ENCODE results near the gene MAP3K7CL. TPM values are rescaled to one million over a fixed set of nuclear protein-coding genes. Genes with fewer than 3 reads are reported as not detected.

The MAP3K7CL gene
- total RNA-seq, 4 donors from 2014 or later = 1.6 to 2.8 (median 1.9) TPM

DNA sequence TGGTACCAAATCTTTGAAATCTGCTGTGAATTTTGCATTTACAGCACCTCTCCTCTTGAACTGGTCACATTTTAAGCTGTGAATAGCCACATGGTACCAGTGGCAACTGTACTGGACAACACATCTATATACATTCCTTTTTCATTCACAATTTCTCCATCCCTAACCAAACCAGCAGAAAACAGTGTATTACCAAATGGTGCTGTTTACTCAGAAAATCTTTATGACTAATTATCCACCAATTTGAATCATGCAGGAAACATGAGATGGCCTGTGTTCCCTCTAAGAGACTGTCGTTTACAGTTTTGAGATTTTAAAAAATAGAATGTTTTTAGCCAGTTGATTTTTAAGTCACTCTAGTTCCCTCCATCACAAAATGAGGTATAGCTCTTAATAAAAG is 39.4 kb upstream of the MAP3K7CL start:
- DNase-seq (ENCODE audit: extremely low spot score) = no peak
- Histone ChIP-seq H3K36me3 (peaks cover 0 to 8% (median under 1%) of the 10 kb centered on the region in 4 donors), H3K4me3 (no peak overlapping the region), H3K4me1 (peaks cover 0 to 11% (median 5%) of the 10 kb centered on the region in 4 donors), H3K9me3 (no peaks in the 10 kb centered on the region), H3K27me3 (no peaks in the 10 kb centered on the region), H3K27ac (replicated peaks in 1 of 4) (no peak overlapping the region)
- intact Hi-C loops (cut with DNase I) = loop anchor here (5.0 kb wide), 1 partner anchor 76 kb away; no protein-coding TSS in a partner anchor
- WGBS = 47% methylated on average over 1 of the region's 1 CpG
- TF ChIP-seq CTCF (IDR thresholded peaks at IDR 0.05) (no peak), POLR2A (IDR thresholded peaks at IDR 0.05; ENCODE audit: low read depth) (no peak), POLR2AphosphoS5 (IDR thresholded peaks at IDR 0.05) (no peak), EP300 (IDR thresholded peaks at IDR 0.05) (no peak)

- Histone ChIP-seq H3K9me3 (no peaks in the 10 kb centered on the region), H3K27me3 (no peaks in the 10 kb centered on the region), H3K36me3 (peaks cover 0 to 8% (median 0%) of the 10 kb centered on the region in 4 donors), H3K4me1 (peaks cover 0 to 11% (median 5%) of the 10 kb centered on the region in 4 donors), H3K4me3 (no peak overlapping the region), H3K27ac (replicated peaks in 1 of 4) (no peak overlapping the region)
- WGBS = 64% methylated on average over 9 of the region's 9 CpGs
- intact Hi-C loops (cut with DNase I) = loop anchor here (5.0 kb wide), 1 partner anchor 75 kb away; no protein-coding TSS in a partner anchor
- no peak for DNase-seq (ENCODE audit: extremely low spot score)
- TF ChIP-seq CTCF (IDR thresholded peaks at IDR 0.05) (no peak), EP300 (IDR thresholded peaks at IDR 0.05) (no peak), POLR2A (IDR thresholded peaks at IDR 0.05; ENCODE audit: low read depth) (no peak), POLR2AphosphoS5 (IDR thresholded peaks at IDR 0.05) (no peak)
Observed at GRCh38 chr21:29092102-29092959, 38.1 kb upstream of the MAP3K7CL start.

GRCh38 chr21:29096218-29097015 is 34.0 kb upstream of the MAP3K7CL start:
- TF ChIP-seq POLR2AphosphoS5 (IDR thresholded peaks at IDR 0.05) (no peak), CTCF (IDR thresholded peaks at IDR 0.05) (no peak), EP300 (IDR thresholded peaks at IDR 0.05) (no peak), POLR2A (IDR thresholded peaks at IDR 0.05; ENCODE audit: low read depth) (no peak)
- DNase-seq (ENCODE audit: extremely low spot score) = no peak
- peaks cover 0 to 8% (median 0%) of the 10 kb centered on the region in 4 donors for H3K36me3 ChIP-seq
- H3K27ac ChIP-seq (replicated peaks in 1 of 4) = no peak overlapping the region
- H3K4me3 ChIP-seq = no peak overlapping the region
- intact Hi-C loops (cut with DNase I) = no loop called here
- no peaks in the 10 kb centered on the region for H3K4me1 ChIP-seq
- 81% methylated on average over 8 of the region's 8 CpGs for WGBS
- no peaks in the 10 kb centered on the region for H3K9me3 ChIP-seq
- no peaks in the 10 kb centered on the region for H3K27me3 ChIP-seq

- H3K4me3 ChIP-seq = no peak overlapping the region
- H3K4me1 ChIP-seq = no peaks in the 10 kb centered on the region
- H3K27me3 ChIP-seq = no peaks in the 10 kb centered on the region
- no peaks in the 10 kb centered on the region for H3K9me3 ChIP-seq
- no peaks in the 10 kb centered on the region for H3K36me3 ChIP-seq
- TF ChIP-seq POLR2AphosphoS5 (IDR thresholded peaks at IDR 0.05) (no peak), POLR2A (IDR thresholded peaks at IDR 0.05; ENCODE audit: low read depth) (no peak), CTCF (IDR thresholded peaks at IDR 0.05) (no peak), EP300 (IDR thresholded peaks at IDR 0.05) (no peak)
- no peak overlapping the region for H3K27ac ChIP-seq (replicated peaks in 1 of 4)
- no peak for DNase-seq (ENCODE audit: extremely low spot score)
- intact Hi-C loops (cut with DNase I) = no loop called here
- WGBS = 66% methylated on average over 2 of the region's 2 CpGs
Observed at GRCh38 chr21:29098156-29098555, 32.3 kb upstream of the MAP3K7CL start.
